ENCODE data around the gene ROBO1. TPM values are rescaled to one million over a fixed set of nuclear protein-coding genes. Genes with fewer than 3 reads are reported as not detected.

Gene ROBO1
- polyA plus RNA-seq, 1 donor (not counting 4 experiments of a cell fraction or from before 2014, with no cell fraction given): 27.1 TPM

DNA sequence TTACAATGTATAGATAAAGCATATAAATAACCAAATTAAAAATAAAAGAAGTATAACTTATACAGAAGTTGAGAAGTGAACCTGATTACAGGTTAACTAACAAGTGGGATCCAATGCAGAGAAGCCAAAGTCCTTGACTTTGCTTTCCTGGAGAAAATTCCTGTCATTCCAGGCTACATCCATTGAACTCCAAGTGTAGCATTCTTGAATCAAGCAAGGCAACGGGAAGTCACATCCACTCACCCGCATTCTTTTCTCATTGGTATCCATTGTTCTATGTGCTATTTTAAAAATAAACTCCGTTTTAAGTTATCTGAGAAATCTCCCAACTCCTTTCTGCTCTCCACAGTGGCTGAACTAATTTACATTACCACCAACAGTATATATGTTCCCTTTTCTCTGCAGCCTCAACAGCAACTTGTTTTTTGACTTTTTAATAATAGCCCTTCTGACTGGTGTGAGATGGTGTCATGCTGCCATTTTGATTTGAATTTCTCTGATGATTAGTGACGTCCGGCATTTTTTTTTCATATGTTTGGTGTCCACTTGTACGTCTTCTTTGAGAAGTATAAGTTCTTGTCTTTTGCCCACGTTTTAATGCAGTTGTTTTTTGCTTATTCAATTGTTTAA lies 534.3 kb downstream of the ROBO1 start:
- Histone ChIP-seq H3K27me3 (ENCODE audit: control insufficient read depth, extremely low read depth, insufficient read depth, low read length) (no peaks in the 10 kb centered on the region), H3K79me2 (ENCODE audit: control insufficient read depth, insufficient read depth, low read length) (no peaks in the 10 kb centered on the region), H3K4me3 (ENCODE audit: control insufficient read depth in 2 of 3, extremely low read depth in 1 of 3, insufficient read depth in 2 of 3, low read depth in 1 of 3, low read length in 3 of 3) (no peak overlapping the region), H3K27ac (ENCODE audit: control insufficient read depth, insufficient read depth, low read length) (no peak overlapping the region), H3K9ac (ENCODE audit: control insufficient read depth, extremely low read depth, insufficient read depth, low read length) (no peak overlapping the region), H4K20me1 (ENCODE audit: control insufficient read depth, extremely low read depth, insufficient read depth, low read length) (no peaks in the 10 kb centered on the region), H2AFZ (ENCODE audit: control insufficient read depth, low read length) (no peak overlapping the region), H3K4me2 (ENCODE audit: control insufficient read depth, extremely low read depth, insufficient read depth, low read depth, low read length) (no peak overlapping the region), H3K36me3 (ENCODE audit: control insufficient read depth in 2 of 2, extremely low read depth in 1 of 2, insufficient read depth in 2 of 2, low read length in 2 of 2) (no peaks in the 10 kb centered on the region), H3K9me3 (ENCODE audit: control insufficient read depth, low read depth, low read length) (no peaks in the 10 kb centered on the region), H3K9me1 (ENCODE audit: control insufficient read depth, extremely low read depth, insufficient read depth, low read length) (no peaks in the 10 kb centered on the region), H3K4me1 (ENCODE audit: control insufficient read depth, extremely low read depth, insufficient read depth, low read length) (no peaks in the 10 kb centered on the region)
- dilution Hi-C loops (cut with MboI; ENCODE audit: extremely low pct_ligation_motif_present, low sequenced_read_pairs): no loop called here
- no peak for DNase-seq (ENCODE audit: low read depth, low spot score)
- no peak for FAIRE-seq
- TF ChIP-seq CTCF (optimal IDR thresholded peaks at IDR 0.05 in 1 of 3, IDR thresholded peaks at IDR 0.05 in 1 of 3, conservative IDR thresholded peaks at IDR 0.05 in 1 of 3; ENCODE audit: extremely low read depth in 1 of 3, insufficient read depth in 2 of 3, low read length in 3 of 3) (no peak), EZH2 (IDR thresholded peaks at IDR 0.05; ENCODE audit: low read length) (no peak)

GRCh38 chr3:79230266-79230665 lies 537.5 kb downstream of the ROBO1 start:
- Histone ChIP-seq H3K9ac (ENCODE audit: control insufficient read depth, extremely low read depth, insufficient read depth, low read length) (no peak overlapping the region), H2AFZ (ENCODE audit: control insufficient read depth, low read length) (no peak overlapping the region), H3K79me2 (ENCODE audit: control insufficient read depth, insufficient read depth, low read length) (no peaks in the 10 kb centered on the region), H3K27ac (ENCODE audit: control insufficient read depth, insufficient read depth, low read length) (no peak overlapping the region), H4K20me1 (ENCODE audit: control insufficient read depth, extremely low read depth, insufficient read depth, low read length) (no peaks in the 10 kb centered on the region), H3K9me1 (ENCODE audit: control insufficient read depth, extremely low read depth, insufficient read depth, low read length) (no peaks in the 10 kb centered on the region), H3K4me1 (ENCODE audit: control insufficient read depth, extremely low read depth, insufficient read depth, low read length) (no peaks in the 10 kb centered on the region), H3K36me3 (ENCODE audit: control insufficient read depth in 2 of 2, extremely low read depth in 1 of 2, insufficient read depth in 2 of 2, low read length in 2 of 2) (no peaks in the 10 kb centered on the region), H3K9me3 (ENCODE audit: control insufficient read depth, low read depth, low read length) (no peaks in the 10 kb centered on the region), H3K4me3 (ENCODE audit: control insufficient read depth in 2 of 3, extremely low read depth in 1 of 3, insufficient read depth in 2 of 3, low read depth in 1 of 3, low read length in 3 of 3) (no peak overlapping the region), H3K4me2 (ENCODE audit: control insufficient read depth, extremely low read depth, insufficient read depth, low read depth, low read length) (no peak overlapping the region), H3K27me3 (ENCODE audit: control insufficient read depth, extremely low read depth, insufficient read depth, low read length) (no peaks in the 10 kb centered on the region)
- no peak for TF ChIP-seq EZH2 (IDR thresholded peaks at IDR 0.05; ENCODE audit: low read length)
- no peak for FAIRE-seq
- dilution Hi-C loops (cut with MboI; ENCODE audit: extremely low pct_ligation_motif_present, low sequenced_read_pairs): no loop called here
- DNase-seq (ENCODE audit: low read depth, low spot score): no peak

DNA sequence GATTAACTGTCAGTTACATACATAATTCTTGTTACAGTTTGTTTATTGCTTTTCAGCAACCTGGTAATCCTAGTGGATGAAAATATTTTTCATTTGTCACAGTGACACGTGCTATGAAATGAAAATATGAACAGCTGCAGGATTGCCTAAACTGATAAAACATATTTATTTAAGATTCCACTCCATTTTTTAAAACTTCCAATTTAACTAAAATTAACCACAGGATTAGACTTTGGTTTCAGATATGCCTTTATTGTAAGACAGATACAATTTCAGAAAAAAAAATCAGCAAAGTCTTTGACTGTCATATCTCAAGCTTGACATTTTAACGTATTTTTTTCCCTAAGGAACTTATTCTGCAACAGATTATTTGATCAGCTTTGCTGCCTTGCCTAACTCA lies 550.7 kb downstream of the ROBO1 start:
- no peaks in the 10 kb centered on the region for H3K9me1 ChIP-seq (ENCODE audit: control insufficient read depth, extremely low read depth, insufficient read depth, low read length)
- no peaks in the 10 kb centered on the region for H4K20me1 ChIP-seq (ENCODE audit: control insufficient read depth, extremely low read depth, insufficient read depth, low read length)
- H3K9me3 ChIP-seq (ENCODE audit: control insufficient read depth, low read depth, low read length): no peaks in the 10 kb centered on the region
- H3K36me3 ChIP-seq (ENCODE audit: control insufficient read depth in 2 of 2, extremely low read depth in 1 of 2, insufficient read depth in 2 of 2, low read length in 2 of 2): no peaks in the 10 kb centered on the region
- H3K9ac ChIP-seq (ENCODE audit: control insufficient read depth, extremely low read depth, insufficient read depth, low read length): no peak overlapping the region
- no peak for FAIRE-seq
- H3K4me2 ChIP-seq (ENCODE audit: control insufficient read depth, extremely low read depth, insufficient read depth, low read depth, low read length): no peak overlapping the region
- H2AFZ ChIP-seq (ENCODE audit: control insufficient read depth, low read length): no peak overlapping the region
- no peak overlapping the region for H3K4me3 ChIP-seq (ENCODE audit: control insufficient read depth in 2 of 3, extremely low read depth in 1 of 3, insufficient read depth in 2 of 3, low read depth in 1 of 3, low read length in 3 of 3)
- DNase-seq (ENCODE audit: low read depth, low spot score): no peak
- H3K27ac ChIP-seq (ENCODE audit: control insufficient read depth, insufficient read depth, low read length): no peak overlapping the region
- TF ChIP-seq CTCF (optimal IDR thresholded peaks at IDR 0.05 in 1 of 3, IDR thresholded peaks at IDR 0.05 in 1 of 3, conservative IDR thresholded peaks at IDR 0.05 in 1 of 3; ENCODE audit: extremely low read depth in 1 of 3, insufficient read depth in 2 of 3, low read length in 3 of 3) (no peak), EZH2 (IDR thresholded peaks at IDR 0.05; ENCODE audit: low read length) (no peak)
- no peaks in the 10 kb centered on the region for H3K4me1 ChIP-seq (ENCODE audit: control insufficient read depth, extremely low read depth, insufficient read depth, low read length)
- H3K27me3 ChIP-seq (ENCODE audit: control insufficient read depth, extremely low read depth, insufficient read depth, low read length): no peaks in the 10 kb centered on the region
- H3K79me2 ChIP-seq (ENCODE audit: control insufficient read depth, insufficient read depth, low read length): no peaks in the 10 kb centered on the region
- dilution Hi-C loops (cut with MboI; ENCODE audit: extremely low pct_ligation_motif_present, low sequenced_read_pairs): no loop called here
